Esophagus muscularis mucosa (tissue), 4 donors: ENCODE measurements around the gene NTRK3.

Experiments
- CTCF ChIP-seq, 3 experiments: fragments of 200-600 bp in 2 of 3; fragments of 450-650 bp in 1 of 3; sonication (generic) in 2 of 3; IDR thresholded peaks; one replicate each; pipeline ENCODE4 v1.5.1; 2017 to 2019; ENCODE audit warnings: antibody characterized with exemption in 3 of 3, mild to moderate bottlenecking in 2 of 3, moderate library complexity in 1 of 3
- EP300 ChIP-seq: sonication (generic); formaldehyde crosslinking; IDR thresholded peaks from one replicate; pipeline ENCODE4 v1.6.1; 2017; ENCODE audit warnings: antibody characterized with exemption
- POLR2A ChIP-seq: fragments of 450-650 bp; IDR thresholded peaks from one replicate; pipeline ENCODE4 v1.6.1; 2017; ENCODE audit warnings: antibody characterized with exemption, moderate library complexity, mild to moderate bottlenecking, low read depth
- POLR2AphosphoS5 ChIP-seq, 2 donors: sonication (generic); formaldehyde crosslinking; IDR thresholded peaks; one replicate each; pipeline ENCODE4 v1.6.1; 2017; ENCODE audit warnings: antibody characterized with exemption in 2 of 2

- no peak for TF ChIP-seq EP300
- TF ChIP-seq CTCF (IDR thresholded peaks at IDR 0.05): no peak
- no peak for TF ChIP-seq POLR2AphosphoS5 (IDR thresholded peaks at IDR 0.05)
- TF ChIP-seq POLR2A: no peak
Measured at GRCh38 chr15:88207565-88207964, 49.0 kb downstream of the NTRK3 start.
